GM18861 (cell line): ENCODE measurements around the gene LGALS7B.
"Not testable (repeated sequence)": the region's sequence is repeated elsewhere in the genome, so short reads cannot be mapped to it uniquely, and the experiment has no call there.

Experiments used
- ATAC-seq: cut with Tn5 transposase; IDR thresholded peaks from one replicate; pipeline ENCODE4 v1.9.1; 2021; ENCODE audit not compliant: unreplicated experiment

Gene LGALS7B

DNA sequence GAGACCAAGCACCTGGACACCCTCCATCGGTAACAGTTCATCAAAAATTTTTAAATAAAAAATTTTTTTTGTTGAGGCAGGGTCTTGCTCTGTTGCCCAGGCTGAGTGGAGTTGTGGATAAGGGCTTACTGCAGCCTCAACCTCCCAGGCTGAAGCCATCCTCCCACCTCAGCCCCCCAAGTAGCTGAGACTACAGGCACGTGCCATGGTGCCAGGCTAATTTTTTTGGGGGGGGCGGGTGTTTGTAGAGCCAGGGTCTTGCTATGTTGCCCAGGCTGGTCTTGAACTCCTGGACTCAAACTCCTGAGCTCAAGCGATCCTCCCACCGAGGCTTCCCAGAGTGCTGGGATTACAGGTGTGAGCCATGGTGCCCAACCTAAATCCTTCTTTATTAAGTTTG, 4.7 kb downstream of the LGALS7B start:
- no peak for ATAC-seq

DNA sequence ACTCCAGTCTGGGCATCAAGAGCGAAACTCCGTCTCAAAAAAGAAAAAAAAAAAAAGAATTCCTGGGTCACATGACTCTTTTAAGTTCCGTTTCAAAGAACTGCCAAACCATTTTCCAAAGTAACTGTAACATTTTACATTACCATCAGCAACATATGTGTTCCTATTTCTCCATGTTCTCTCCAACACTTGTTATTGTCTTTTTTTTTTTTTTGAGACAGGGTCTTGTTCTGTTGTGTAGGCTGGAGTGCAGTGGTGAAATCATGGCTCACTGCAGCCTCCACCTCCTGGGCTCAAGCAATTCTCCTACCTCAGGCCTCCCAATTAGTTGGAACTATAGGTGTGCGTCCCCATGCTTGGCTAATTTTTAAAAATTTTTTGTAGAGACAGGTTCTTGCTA, 6.5 kb downstream of the LGALS7B start:
- ATAC-seq: no peak

DNA sequence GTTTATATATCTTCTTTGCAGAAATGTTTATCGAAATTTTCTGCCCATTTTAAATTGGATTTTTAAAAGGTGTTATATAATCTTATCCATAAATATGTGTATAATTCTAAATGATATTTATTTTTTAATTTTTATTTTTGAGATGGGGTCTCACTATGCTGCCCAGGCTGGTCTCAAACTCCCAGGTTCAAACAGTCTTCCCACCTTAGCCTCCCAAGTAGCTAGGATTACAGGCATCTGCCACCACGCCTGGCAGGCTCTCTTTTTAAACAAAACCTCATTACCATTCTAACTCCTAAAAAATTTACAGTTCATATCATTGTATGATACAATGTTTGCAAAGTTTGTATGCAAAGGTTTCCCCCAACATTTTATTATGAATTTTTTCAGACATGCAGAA, 7.2 kb downstream of the LGALS7B start:
- no peak for ATAC-seq

DNA sequence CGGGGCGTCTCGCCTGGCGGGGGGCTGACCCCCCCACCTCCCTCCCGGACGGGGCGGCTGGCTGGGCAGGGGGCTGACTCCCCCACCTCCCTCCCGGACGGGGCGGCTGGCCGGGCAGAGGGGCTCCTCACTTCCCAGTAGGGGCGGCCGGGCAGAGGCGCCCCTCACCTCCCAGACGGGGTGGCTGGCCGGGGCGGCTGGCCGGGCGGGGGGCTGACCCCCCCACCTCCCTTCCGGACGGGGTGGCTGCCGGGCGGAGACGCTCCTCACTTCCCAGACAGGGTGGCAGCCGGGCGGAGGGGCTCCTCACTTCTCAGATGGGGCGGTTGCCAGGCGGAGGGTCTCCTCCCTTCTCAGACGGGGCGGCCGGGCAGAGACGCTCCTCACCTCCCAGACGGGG, 8.8 kb downstream of the LGALS7B start:
- not testable (repeated sequence) for ATAC-seq

DNA sequence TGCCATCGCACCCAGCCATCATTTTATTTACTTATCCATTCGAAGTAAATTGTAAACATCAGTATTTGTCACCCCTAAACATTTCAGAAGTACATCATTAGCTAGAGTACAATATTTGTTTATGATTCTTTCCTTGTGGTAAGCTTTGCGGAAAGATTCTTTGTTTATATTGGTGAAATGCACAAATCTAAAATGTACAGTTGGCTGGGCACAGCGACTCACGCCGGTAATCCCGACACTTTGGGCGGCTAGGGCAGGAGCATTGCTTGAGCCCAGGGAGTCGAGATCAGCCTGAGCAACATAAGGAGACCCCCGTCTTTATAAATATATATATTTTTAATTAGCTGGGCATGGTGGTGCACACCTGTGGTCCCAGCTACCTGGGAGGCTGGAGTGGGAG, 10.1 kb downstream of the LGALS7B start:
- no peak for ATAC-seq

DNA sequence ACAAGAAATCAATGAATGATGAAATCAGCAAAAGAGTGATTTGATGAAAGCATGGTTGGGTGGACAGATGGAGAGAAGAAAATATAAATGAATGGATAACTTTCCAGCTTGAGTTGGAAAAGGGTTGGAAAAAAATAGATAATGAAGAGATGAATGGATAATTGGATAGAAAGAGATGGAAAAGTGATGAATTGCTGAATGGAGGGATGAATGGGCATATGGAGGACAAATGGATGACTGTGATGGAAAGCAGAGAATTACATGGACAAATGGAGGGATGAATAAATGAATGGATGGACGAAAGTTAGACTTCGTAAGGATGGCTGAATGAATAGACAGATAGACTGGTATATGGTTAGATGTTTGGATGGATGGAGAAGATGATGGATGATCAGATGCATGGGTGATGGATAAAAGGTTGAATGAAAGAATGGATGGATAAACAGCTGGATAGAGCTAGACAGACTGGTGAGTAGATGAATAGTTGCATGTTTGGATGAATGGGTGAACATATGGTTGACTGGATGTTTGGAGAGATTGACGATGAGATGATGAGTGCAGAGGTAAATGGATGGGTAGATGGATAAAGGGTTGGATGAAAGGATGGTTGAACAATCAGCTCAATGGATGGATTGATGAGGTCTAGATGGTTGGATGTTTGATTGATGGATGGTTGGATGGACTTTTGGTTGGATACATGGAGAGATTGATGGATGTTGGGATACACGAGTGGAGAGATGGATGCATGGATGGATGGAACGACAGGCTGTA, 11.8 kb downstream of the LGALS7B start:
- no peak for ATAC-seq

DNA sequence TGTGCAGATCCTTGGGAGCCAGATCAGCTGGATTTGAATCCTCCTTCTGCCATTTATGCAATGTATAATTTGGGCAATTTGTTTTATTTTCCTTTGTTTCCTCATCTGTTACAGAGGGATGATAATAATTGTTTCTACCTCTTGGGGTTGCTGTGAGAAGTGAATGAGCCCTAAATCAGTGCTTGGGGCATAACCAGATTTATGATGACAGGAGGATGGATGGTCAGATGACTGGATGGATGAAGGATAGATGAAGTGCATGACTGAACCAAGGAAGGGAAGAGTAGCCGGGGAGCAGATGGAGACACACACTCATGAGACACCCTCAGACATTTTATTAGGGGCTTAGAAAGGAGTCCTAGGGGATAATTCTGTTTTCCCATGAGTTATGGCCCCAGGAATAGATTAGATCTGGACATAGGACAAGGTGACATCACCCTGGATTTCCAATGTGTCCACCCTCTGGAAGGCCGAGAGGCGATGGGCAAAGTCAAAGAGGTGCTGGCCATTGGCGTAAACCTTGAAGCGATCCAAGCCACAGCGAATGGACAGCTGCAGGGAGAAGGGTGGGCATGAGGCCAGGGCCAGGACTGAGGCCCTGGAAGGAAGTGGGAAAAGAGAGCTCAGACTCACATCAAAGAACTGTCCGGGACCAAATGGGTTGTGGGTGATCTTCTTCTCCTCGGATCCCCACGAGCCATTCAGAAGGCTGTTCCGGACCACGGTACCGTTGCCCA, 12.5 kb downstream of the LGALS7B start:
- ATAC-seq: no peak

DNA sequence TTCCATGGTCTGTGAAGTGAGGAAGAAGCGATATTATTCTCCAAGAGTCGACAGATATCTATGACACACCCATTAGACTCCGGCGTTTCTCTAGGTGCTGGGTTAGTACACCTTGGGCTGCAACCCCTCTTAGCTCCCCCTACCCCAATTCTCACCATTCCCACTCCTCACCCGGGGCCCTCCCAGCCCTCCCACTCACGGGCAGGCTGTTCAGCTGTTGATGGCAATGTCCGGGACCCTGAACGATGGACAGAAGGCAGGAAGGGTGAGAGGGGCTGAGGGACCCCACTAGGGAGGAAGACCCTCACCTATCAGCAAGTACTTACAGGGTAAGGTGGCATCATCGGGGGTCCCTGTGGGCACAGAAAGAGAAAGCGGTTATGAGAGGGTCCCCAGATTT, 14.5 kb downstream of the LGALS7B start:
- ATAC-seq: no peak

DNA sequence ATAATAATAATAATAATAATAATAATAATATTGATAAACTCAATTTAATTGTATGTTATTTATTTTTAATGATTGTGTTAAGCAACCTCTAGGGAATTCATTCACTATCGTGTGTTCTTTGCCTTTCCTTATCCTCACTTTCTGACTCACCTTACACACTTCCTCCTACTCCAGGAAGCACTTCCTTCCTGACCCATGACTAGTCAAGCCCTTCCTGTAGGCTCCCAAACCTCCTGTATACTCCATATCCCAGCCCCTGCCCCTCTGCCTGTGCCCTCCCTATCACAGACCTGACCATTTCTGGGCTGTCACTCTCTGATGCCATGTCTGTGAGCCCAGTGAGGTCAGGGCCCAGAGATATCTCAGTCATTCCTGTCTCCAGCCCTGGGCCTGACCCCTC, 16.2 kb downstream of the LGALS7B start:
- no peak for ATAC-seq

DNA sequence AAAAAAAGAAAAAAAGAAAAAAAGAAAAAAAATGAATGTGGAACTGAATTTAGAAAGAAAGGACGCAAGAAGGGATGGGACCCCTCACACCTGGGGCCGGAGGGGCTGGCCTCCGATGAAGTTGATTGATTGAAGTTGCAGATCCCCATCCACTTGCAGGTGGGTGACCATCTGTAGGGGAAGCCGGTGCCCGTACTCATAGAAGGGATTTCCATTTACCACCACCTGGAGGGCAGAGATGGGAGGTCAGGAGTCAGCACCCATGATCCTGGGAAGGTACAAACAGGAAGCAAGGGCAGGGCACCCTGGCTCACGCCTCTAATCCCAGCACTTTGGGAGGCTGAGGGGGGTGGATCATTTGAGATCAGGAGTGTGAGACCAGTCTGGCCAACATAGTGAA, 17.4 kb downstream of the LGALS7B start:
- no peak for ATAC-seq

DNA sequence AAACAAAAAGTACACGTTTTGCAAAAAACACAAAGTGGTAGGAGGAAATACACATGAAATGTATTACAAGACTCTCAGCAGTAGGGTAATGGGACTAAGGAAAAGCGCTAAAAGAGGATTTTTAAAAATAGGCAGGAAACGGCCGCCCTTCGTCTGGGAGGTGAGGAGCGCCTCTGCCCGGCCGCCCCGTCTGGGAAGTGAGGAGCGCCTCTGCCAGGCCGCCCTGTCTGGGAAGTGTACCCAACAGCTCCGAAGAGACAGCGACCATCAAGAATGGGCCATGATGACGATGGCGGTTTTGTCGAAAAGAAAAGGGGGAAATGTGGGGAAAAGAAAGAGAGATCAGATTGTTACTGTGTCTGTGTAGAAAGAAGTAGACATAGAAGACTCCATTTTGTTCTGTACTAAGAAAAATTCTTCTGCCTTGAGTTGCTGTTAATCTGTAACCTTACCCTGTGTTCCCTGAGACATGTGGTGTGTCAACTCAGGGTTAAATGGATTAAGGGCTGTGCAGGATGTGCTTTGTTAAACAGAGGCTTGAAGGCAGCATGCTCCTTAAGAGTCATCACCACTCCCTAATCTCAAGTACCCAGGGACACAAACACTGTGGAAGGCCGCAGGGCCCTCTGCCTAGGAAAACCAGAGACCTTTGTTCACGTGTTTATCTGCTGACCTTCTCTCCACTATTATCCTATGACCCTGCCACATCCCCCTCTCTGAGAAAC, 18.5 kb downstream of the LGALS7B start:
- ATAC-seq: not testable (repeated sequence)

DNA sequence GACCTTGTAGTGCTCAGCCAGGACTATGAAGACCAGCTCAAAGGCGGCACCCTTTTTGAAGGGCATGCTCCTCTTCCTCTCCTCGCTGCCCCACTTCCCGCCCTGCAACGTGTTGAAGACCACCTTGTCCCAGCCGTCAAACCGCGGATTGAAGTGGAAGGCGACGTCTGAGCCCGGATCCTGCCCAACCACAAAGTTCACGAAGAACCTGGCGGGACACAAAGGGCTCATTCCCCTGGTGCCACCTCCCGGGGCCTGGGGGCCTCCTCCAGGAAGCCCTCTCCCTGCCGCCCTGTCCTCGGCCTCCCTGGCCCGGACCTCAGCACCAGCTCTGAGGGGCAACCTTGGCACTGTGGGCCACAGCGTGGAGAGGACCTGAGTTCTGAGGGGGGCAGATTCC, 19.7 kb downstream of the LGALS7B start:
- no peak for ATAC-seq

DNA sequence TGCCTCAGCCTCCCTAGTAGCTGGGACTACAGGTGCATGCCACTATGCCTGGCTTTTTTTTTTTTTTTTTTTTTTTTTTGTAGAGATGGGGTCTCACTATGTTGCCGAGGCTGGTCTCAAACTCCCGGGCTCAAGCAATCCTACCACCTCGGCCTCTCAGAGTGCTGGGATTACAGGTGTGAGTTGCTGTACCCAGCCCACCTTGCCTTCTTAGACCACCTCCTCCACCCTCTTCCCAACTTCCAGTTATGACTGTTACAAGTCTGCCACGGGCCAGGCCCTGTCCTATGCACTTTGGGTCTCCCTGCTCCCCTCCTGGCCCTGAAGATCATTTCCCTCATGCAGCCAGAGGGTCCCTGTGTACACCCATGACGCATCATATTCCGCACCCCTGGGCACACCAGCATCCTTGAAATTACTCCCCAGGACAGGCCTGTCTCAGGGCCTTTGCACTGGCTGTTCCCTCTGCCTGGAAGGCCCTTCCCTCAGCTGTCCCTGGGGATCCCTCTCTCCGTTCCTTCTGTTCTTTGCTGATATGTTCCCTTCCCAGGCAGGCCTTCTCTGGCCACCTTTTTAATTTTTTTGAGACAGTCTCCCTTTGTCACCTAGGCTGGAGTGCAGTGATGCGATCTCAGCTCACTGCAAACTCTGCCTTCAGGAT, 20.7 kb downstream of the LGALS7B start:
- ATAC-seq: no peak

DNA sequence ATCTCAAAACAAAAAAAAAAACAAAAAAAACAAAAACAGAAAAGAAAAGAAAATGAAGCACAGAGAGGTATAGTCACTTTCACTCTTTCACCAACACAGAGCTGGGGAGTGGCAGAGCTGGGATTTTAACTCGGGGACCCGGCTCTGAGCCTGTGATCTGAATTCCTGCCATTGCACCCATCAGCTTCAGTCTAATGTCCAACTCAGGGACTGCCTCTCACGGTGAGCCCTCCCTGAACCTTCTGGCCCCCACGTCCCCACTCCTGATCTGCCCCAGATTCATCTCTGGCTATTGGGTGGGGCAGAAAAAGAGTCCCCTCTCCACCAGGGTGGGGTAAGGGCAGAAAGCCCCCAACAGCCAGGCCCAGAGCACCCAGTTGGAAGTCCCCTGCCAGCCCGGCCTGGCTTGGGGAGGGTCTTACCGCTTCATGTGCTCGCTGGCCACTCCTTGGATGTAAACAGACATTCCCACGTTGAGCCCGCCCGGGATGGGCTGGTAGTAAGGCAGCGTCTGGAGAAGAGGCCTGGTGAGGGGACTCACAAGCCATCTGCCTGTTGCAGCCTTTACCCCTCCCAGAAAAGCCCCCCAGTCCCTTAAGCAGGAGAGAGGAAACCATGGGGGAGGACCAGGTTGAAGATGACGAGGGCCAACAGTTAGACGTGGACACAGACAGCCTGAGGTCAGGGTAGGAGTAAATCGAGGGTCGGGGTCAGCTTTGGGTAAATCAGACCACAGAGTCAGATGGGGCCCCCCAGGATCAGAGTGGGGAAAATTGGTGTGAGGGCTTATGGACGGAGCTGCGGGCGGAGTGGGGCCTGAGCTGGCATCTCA, 23.2 kb downstream of the LGALS7B start:
- ATAC-seq: no peak

DNA sequence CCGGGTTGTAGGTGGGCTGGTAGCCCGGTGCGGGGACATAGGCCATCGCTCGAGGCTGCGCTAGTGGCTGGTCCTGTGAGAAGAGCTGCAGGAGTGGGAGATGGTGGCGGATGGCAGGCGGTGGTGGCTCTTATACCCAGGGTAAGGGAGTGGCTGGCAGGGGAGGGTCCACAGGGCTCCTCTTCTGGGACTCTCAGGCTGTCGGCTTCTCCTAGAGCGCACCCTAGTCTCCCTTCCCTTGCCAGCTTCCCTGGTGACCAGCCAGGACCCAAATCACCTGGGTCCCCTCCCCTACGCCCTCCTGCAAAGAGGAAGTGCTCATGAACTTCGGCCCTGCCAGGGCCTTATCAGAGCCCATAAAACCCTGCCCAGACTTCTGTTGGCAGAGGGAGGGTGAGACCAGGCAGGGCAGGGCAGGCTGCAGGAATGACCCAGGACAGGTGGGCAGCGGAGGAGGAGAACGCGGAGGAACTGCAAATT, 23.9 kb downstream of the LGALS7B start, which contains the start of gene LGALS4:
TSS of gene LGALS4 (minus strand) at position 105 of the 480 bp plus-strand sequence. CDS start at position 46, 59 bp downstream.
- no peak for ATAC-seq

DNA sequence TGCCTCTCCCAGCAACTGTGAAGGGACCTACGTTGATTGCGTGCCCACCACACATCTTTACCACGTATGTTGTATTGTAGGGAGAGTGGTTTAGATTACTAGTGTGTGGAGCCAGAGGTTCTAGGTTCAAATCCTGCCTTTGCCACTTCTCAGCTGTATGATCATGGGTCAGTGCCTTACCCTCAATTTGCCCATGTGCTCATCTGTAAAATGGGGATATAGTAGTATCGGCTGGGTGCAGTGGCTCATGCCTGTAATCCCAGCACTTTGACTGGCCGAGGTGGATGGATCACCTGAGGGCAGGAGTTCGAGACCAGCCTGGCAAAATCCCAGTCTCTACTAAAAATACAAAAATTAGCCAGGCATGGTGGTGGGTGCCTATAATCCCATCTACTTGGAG, 24.3 kb downstream of the LGALS7B start:
- ATAC-seq: no peak

DNA sequence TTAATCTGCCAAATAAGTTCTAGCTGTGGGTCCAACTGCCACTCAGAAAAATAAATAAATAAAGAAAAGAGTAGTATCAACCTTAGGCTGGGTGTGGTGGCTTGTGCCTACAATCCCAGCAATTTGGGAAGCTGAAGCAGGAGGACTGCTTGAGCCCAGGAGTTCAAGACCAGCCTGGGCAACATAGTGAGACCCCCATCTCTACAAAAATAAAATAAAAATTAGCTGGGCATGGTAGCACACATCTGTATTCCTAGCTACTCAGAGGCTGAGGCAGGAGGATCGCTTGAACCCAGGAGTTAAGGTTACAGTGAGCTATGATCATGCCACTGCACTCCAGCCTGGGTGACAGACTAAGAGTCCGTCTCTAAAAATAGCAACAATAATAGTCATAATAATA, 24.9 kb downstream of the LGALS7B start:
- not testable (repeated sequence) for ATAC-seq

DNA sequence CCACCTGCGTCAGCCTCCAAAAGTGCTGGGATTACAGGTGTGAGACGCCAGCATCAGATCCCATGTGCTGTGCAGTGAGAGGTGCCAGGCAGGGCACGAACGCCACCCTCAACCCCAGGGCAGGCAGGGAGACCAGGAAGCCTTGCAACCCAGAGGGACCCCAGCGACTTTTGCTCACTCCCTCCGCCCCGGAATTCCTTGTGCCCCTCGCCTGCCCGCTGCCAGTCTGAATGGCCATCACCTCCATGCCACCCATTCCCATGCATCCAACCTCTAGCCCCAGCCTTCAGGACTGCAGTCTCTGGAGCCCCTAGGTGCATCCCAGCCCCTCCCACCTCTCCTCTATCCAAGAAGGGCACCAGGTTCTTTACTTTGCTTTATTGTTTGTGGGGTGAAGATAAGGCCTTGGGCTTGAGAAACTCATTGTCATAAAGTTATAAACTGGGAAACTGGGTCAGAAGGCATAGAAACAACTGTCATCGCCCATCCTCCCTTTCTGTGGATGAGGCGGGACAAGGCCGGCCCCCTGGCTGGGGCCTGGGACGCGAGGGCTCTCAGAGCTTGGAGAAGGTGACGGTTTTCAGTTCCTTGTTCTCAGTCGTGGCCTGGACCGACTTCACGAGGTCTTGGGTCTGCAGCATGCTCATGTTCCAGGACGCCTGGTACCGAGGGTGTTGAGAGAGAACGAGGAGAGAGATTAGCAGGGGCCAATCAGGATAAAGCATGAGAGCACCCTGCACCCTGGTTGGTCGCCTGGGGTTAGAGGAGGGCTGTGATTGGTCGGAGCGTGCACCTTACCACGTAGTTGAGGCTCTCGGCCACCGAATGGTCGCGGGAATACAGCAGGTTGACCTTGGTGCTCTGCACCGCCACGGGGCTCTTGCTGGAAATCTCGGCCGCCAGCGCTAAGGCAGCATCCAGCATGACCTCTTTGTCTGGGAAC, 26.3 kb downstream of the LGALS7B start:
- ATAC-seq: no peak

DNA sequence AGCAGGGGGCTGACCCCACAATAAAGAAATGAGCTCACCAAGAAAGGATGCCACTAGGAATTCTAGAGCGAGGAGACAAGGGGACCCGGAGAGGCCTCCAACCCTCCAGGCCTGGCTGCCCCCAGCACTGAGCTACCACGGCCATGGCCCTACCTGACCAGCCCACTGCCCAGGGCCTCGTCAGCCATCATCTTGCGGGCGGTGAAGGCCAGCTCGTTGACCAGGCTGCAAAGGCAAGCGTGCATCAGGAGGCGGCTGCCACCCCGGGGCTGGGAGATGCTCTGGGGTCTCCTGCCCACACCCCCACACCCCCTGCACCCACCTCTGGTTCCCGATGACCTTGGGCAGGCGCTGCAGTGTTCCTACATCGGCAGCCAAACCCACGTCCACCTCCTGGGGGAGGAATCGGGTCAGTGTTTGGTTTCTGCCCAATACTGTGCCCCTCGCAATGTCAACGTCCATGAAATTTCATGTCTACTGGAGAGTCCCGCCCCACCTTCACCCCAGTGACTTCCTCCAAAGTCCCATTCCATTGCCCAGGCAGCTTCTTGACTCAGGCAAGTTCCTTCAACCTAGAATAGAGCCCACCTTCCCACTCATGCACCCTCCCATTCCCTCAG, 27.2 kb downstream of the LGALS7B start:
- no peak for ATAC-seq
